Neural cell (in vitro differentiated cells): ENCODE measurements around the gene INSIG2.

ENCODE experiments used
- CTCF ChIP-seq: fragments of 450-650 bp; IDR thresholded peaks from 2 replicates; pipeline ENCODE4 v1.5.1; 2014; ENCODE audit warnings: antibody characterized with exemption, mild to moderate bottlenecking, moderate library complexity; ENCODE audit not compliant: poor library complexity, severe bottlenecking
- EP300 ChIP-seq: fragments of 450-650 bp; conservative IDR thresholded peaks from 2 replicates; pipeline ENCODE4 v1.6.1; 2014; ENCODE audit warnings: antibody characterized with exemption, mild to moderate bottlenecking, moderate library complexity; ENCODE audit not compliant: poor library complexity, severe bottlenecking
- EZH2 ChIP-seq: fragments of 200-600, 300-800 bp; shearing (Covaris generic), sonication (generic); IDR thresholded peaks from 2 replicates; pipeline ENCODE4 v1.6.1; 2014; ENCODE audit warnings: antibody characterized with exemption, low read length, borderline replicate concordance, mild to moderate bottlenecking; ENCODE audit not compliant: insufficient read depth, poor library complexity, severe bottlenecking
- MXI1 ChIP-seq: fragments of 450-650 bp; conservative IDR thresholded peaks from 2 replicates; pipeline ENCODE4 v1.6.1; 2014; ENCODE audit warnings: antibody characterized with exemption, mild to moderate bottlenecking; ENCODE audit not compliant: poor library complexity, severe bottlenecking
- POLR2AphosphoS5 ChIP-seq: IDR thresholded peaks from 2 replicates; pipeline ENCODE4 v1.6.1; 2012
- RAD21 ChIP-seq: fragments of 450-650 bp; conservative IDR thresholded peaks from 2 replicates; pipeline ENCODE4 v1.6.1; 2014; ENCODE audit warnings: antibody characterized with exemption, mild to moderate bottlenecking, moderate library complexity
- SMC3 ChIP-seq: fragments of 450-650 bp; conservative IDR thresholded peaks from 2 replicates; pipeline ENCODE4 v1.6.1; 2014; ENCODE audit warnings: antibody characterized with exemption, mild to moderate bottlenecking, moderate library complexity; ENCODE audit not compliant: poor library complexity
- TAF1 ChIP-seq: IDR thresholded peaks from 2 replicates; pipeline ENCODE4 v1.6.1; 2012; ENCODE audit warnings: low read depth
- TF ChIP-seq, protein P1 (sequence below): IDR thresholded peaks from 2 replicates; pipeline ENCODE4 v1.6.1; 2012; ENCODE audit warnings: borderline replicate concordance

- TF ChIP-seq RAD21 (no peak), SMC3 (no peak), CTCF (no peak), EZH2 (no peak), EP300 (no peak), POLR2AphosphoS5 (no peak), MXI1 (no peak), TAF1 (no peak)
- TF ChIP-seq, protein P1, sequence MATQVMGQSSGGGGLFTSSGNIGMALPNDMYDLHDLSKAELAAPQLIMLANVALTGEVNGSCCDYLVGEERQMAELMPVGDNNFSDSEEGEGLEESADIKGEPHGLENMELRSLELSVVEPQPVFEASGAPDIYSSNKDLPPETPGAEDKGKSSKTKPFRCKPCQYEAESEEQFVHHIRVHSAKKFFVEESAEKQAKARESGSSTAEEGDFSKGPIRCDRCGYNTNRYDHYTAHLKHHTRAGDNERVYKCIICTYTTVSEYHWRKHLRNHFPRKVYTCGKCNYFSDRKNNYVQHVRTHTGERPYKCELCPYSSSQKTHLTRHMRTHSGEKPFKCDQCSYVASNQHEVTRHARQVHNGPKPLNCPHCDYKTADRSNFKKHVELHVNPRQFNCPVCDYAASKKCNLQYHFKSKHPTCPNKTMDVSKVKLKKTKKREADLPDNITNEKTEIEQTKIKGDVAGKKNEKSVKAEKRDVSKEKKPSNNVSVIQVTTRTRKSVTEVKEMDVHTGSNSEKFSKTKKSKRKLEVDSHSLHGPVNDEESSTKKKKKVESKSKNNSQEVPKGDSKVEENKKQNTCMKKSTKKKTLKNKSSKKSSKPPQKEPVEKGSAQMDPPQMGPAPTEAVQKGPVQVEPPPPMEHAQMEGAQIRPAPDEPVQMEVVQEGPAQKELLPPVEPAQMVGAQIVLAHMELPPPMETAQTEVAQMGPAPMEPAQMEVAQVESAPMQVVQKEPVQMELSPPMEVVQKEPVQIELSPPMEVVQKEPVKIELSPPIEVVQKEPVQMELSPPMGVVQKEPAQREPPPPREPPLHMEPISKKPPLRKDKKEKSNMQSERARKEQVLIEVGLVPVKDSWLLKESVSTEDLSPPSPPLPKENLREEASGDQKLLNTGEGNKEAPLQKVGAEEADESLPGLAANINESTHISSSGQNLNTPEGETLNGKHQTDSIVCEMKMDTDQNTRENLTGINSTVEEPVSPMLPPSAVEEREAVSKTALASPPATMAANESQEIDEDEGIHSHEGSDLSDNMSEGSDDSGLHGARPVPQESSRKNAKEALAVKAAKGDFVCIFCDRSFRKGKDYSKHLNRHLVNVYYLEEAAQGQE: no peak
These were observed 14.3 kb downstream of the INSIG2 start for GRCh38 chr2:118102433-118103082.
